ENCODE data around the gene MYOZ3.

- no peak for TF ChIP-seq CTCF (IDR thresholded peaks at IDR 0.05)
- TF ChIP-seq POLR2A (IDR thresholded peaks at IDR 0.05), result no peak
- TF ChIP-seq POLR2AphosphoS5 (IDR thresholded peaks at IDR 0.05), result no peak
- no peak for TF ChIP-seq EP300 (IDR thresholded peaks at IDR 0.05)
Observed at GRCh38 chr5:150671509-150672236, 10.6 kb downstream of the MYOZ3 start.
